ENCODE data around the gene COL16A1.

COL16A1 gene

DNA sequence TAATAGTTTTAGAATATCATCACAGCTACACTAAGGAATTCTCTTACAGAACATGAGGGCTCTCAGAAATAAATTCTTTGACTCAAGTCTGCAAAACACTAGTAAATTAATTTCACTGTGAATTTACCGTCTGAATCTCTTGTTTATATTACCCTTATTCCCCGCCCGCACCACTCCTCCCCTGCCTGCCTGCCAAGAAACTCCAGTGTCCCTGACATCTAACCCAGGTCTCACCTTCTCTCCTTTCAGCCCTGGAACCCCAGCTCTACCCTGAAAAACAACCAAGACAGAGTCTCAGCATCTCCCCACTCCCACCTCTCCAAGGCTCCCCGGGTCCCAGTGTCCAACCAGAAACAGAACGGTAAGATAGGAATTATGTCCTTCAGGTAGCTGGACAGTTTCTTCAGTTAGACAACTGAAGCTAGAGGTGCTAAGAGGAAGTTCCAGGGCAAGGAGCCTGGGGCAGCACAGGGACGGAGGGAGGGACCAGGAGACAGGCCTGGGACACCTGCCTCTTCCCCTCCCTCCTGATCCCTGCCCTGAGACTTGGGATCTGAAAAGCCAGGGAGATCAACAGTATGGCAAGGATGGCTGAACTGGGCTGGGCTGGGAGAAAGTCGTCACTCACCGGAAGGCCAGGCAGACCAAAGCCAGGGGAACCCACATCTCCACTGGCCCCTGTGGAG lies 15.4 kb downstream of the COL16A1 start:
- no peak for DNase-seq (ENCODE audit: low read depth in 2 of 3, low spot score in 2 of 3)

DNA sequence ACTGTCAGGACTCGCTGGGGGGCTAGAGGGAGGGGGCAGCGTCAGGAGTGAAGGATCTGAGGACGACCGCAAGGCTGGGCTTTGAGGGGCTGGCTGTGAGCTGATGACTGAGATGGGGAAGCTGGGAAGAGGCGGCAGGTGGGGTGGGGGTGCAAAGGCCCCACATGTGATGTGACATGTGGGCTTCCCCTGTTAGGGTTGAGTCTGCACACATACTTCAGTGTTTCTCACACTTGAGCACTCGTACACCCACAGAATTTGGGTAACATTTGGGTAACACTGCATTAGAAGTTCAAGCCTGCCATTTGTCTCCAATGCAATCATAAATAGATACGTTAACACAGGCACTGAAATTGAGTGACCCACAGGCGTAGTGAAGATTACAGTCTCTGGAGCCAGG lies 16.2 kb downstream of the COL16A1 start:
- DNase-seq (ENCODE audit: low read depth in 2 of 3, low spot score in 2 of 3): no peak

DNA sequence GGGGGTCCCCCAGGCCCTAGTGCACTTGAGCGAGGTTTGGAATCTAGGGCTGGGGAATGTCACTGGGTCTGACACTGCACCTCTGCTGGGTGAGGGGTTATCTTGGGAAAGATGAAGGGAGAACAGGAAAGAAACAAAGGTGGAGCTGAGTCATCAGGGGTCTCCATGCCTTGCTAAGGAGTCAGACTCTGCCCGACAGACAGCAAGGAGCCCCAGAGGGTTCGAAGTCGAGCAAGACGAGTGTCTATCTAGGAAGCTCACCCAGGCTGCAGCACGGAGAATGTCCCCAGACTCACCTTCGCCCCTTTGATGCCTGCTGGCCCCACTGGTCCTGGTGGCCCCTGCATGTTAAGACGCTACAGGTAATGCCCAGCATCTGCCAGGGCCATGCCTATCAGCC lies 18.0 kb downstream of the COL16A1 start:
- DNase-seq (ENCODE audit: low read depth in 2 of 3, low spot score in 2 of 3): no peak

DNA sequence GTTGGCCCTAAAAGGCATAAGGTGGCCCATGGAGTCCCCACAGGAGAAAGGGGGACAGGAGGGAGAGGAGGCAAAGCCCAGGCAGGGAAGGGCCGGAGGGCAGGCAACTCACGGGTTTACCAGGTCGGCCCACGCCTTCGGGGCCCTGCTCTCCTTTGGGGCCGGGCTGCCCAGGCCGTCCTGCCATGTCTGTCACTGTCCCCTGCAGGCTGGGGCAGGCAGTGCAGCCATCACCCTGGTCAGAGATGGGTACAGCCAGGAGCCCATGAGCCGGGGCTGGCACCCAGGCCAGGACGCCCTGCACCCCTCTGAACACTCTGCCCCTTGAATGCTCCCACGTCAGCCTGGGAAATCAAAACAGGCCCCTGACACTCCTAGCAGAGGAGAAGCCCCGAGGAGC lies 19.8 kb downstream of the COL16A1 start:
- DNase-seq (ENCODE audit: low read depth in 2 of 3, low spot score in 2 of 3): no peak

DNA sequence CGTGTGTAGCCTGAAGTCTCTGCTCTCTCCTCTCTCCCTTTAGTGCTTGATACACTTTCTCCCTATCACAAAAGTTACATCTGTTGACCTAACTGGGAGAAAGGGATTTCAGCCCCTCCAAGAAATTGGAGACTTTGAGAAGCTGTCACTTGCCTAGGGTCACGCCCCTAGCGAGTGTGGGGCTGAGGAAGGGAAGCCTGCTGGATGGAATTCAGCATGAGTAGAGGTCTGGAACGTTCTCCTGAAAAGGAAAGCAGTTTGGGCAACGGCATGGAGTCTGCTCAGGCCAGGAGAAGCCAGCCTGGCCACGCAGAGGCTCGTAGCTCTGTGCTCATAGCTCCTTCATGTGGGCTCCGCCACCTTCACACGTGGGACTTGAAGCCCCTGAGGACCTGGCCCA lies 22.4 kb downstream of the COL16A1 start:
- no peak for DNase-seq (ENCODE audit: low read depth in 2 of 3, low spot score in 2 of 3)

DNA sequence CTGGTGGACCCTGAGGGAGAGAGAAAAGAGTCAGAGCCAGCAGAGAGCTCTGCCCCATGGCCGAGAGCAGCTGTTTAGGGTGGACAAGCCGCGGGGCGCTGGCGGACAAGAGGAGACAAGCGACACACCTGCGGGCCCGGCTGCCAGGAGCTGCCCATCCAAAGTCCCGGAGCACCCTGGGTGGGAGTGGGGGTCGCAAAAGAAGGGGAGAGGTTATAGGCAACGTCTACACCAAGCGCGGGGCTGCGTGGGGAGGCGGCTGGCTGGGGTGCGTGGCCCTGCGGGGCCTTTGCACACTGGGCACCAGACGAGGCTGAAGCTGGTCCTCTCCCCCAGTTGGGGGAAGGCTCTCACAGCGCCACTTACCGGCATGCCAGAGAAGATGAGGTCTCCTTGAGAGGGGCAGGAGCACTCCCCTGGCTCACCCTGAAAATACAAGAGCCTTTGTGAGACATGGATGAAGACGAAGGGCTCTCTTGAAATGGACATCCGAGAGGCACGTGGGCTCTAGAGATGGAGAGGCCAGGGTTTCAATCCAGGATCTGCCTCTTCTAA lies 24.1 kb downstream of the COL16A1 start:
- no peak for DNase-seq (ENCODE audit: low read depth in 2 of 3, low spot score in 2 of 3)

DNA sequence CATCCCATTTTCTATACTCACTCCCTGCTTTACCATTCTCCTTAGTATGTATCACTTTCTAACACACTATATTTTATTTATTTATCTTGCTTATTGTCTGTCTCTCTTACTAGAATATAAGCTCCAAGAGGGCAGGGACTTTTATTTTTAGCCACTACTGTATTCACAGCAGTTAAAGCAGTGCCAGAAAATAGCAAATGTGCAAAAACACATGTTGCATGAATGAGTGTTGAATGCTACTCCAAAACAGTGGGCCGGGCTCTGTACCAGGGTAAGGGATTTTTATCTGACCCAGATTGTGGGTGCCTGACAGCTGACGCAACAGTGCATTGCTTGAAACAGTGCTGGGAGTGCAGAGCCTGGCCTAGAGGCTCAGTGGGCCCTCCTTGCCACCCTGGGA lies 24.7 kb downstream of the COL16A1 start:
- no peak for DNase-seq (ENCODE audit: low read depth in 2 of 3, low spot score in 2 of 3)

DNA sequence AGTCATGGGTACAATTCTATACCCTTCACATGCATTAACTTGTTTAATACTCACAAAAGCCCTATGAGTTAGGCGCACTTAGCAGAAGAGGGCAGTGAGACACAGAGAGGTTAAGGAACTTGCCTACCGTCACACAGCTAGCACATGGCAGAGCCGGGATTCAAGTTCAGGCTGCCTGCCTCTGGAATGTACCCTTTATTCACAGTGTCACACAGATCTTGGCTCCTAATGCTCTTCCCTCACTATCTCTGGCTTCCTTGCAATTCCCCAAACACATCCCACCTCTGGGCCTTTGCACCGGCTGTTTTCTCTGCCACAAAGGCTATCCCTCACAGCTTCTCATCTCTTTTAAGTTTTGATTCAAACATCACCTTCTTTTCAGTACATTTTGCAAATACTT lies 25.1 kb downstream of the COL16A1 start:
- DNase-seq (ENCODE audit: low read depth in 2 of 3, low spot score in 2 of 3): no peak

DNA sequence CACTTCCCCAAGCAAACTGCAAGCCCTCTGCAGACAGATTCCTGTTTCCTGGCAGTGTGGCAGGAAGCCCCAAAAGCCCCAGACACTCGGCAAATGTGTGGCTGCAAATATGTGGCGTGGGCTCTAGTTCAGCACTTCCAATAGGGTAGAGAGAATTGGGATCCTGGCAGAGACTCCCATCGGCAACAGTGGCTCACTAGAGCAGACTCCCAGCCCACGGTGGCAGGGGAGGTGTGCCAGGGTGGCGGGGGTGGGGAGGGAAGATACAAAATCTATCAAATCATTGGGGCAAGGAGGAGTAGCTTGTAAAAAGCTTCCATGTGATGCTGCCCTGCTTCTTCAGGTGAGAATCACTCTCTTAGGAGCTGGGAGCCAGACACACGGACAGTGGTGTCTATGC lies 25.9 kb downstream of the COL16A1 start:
- DNase-seq (ENCODE audit: low read depth in 2 of 3, low spot score in 2 of 3): no peak

DNA sequence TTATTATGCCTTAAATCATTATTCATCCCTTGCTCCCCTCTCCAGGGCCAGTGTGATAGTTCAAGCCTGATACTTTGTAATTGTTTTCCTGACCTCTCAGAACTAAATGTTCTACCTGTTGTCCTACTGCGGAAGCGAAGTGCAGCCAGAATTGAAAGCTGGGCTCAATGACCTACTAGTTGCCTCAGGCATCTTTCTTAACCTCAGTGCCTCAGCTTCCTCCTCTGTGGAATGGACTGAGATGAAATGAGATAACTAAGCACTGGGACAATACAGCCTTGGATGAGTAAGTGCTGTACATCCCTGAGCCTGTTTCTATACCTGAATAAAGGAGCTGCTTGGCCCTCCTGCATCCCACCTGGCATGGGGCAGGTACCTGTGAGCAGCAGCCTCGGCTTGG lies 26.4 kb downstream of the COL16A1 start:
- DNase-seq (ENCODE audit: low read depth in 2 of 3, low spot score in 2 of 3): no peak

DNA sequence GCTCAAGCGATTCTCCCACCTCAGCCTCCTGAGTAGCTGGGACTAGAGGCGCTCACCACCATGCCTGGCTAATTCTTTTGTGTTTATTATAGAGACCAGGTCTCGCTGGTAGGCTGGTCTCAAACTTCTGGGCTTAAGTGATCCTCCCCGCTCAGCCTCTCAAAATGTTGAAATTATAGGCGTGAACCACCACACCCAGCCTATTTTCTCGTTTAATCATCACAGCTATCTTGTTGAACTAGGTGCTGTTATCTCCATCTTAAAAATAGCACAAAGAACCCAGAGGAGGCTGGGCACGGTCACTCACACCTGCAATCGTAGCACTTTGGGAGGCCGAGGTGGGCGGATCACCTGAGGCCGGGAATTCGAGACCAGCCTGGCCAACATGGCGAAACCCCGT lies 28.1 kb downstream of the COL16A1 start:
- DNase-seq (ENCODE audit: low read depth in 2 of 3, low spot score in 2 of 3): no peak

DNA sequence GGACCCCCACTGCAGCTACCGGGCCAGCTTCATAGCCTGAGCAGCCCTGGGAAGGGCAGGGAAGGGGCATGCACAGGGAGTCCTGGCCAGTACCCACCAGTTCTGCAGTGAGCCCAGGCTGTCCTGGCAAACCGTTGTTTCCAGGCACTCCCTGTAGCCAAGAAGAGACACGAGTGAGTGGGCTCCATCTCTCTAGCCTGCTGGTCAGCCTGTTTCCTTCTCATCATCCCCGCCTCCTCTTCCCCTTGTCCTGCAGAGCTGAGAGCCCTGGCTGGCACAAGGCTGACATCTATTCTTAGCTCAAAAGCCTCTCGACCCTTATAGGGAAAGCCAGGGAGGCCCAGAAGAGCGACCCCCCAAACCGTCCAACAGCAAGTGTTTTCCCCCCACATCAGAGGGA lies 28.7 kb downstream of the COL16A1 start:
- DNase-seq (ENCODE audit: low read depth in 2 of 3, low spot score in 2 of 3): no peak

DNA sequence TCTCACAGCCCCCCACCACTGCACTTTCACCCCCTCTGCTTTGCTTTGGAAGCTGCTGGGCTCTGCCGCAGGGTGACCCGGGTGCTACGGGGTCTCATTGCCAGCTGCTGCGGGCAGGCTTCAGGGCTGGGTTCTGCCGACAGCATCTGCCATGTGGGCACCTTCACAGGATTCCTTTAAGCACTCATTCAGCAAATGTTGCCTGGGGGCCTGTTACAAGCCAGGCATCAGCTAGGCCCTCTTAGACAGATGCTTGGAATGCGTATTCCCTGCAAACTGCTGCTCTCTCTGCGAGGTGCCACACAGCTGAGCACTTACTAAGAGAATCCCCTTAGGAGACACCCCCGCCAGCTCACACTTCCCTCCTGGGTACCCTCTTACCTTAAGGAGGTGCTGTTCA lies 29.2 kb downstream of the COL16A1 start:
- DNase-seq (ENCODE audit: low read depth in 2 of 3, low spot score in 2 of 3): no peak

DNA sequence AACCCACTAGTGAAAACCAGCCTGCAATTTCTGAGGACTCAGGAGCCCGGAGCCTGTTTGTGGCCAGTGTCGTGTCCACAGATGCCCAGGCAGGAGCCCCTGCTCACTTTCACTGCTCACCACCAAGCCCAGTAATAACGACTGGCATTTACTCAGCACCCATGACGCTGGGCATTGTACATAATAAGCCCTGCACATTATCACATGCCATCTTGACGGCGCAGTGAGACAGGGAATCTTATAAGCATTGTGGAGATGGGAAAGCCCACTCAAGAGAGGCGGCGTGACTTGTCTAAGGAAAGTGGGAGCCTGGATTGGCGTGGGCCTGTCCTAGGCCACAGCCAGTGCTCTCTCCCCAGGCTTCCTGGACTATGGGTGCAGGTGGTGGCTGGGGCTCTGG lies 30.4 kb downstream of the COL16A1 start:
- DNase-seq (ENCODE audit: low read depth in 2 of 3, low spot score in 2 of 3): no peak

DNA sequence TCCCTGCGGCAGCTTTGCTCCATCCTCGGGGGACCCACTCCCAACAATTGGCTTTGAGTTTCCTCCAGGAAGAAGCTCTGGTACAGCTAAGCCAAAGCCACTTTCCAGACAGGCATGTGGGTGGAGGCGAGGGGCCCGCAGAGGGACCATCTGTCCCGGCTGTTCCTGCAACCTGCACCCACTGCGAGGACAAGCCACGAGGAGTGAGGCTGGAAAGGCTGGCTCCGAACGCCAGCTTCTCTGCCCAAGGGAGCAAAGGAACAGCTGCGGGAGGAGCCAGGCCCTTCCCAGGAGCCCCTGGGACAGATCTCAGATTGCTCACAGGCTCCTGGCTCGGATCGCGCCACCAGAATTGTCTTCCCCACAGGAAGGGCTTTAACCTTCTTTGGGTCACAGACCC lies 30.8 kb downstream of the COL16A1 start:
- DNase-seq (ENCODE audit: low read depth in 2 of 3, low spot score in 2 of 3): no peak

DNA sequence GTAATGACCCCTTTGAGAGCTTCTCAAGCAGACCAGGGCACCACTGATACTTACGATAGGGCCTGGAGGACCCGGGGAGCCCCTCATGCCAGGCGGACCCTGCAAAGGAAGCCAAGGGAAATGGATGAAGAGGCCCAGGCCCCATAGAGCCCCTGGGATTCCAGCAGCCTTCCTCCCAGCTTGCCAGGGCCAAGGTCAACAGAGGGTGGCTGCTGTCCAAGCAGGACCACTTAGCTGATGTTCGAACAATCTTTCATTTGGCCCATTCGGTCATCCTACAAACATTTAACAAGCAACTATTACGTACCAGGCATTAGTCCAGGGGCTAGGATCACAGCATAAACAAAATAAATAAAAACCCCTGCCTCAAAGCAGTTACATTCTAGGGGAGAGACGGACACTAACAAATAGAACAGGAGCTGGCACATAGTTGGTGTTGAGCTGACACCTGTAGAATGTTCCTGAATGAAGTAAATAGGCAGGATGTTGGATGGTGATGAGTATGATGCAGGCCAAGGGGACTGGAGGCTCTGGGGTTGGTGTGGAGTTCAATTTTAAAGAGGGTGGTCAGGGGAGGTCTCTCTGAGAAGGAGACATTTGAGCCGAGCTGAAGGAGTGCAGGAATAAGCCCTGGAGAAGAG lies 32.1 kb downstream of the COL16A1 start:
- no peak for DNase-seq (ENCODE audit: low read depth in 2 of 3, low spot score in 2 of 3)

DNA sequence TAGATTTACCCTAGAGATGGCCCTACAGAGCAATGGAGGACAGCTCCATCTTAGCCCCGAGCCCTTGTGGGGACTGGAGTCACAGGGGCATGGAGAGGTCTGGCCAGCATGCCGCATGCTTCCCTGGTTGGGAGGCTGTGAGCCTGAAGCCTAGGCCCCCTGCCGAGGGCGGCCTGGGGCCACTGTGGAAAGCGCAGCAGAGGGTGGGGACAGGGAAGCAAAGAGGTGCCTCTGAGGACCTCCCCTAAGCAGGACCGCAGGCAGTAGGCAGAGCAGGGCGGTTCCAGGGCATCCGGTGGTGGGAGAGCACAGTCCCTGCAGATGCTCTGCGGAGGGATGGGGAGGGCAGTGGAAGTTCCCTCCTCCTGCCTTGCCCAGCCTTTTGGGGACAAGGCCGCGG lies 32.7 kb downstream of the COL16A1 start:
- DNase-seq (ENCODE audit: low read depth in 2 of 3, low spot score in 2 of 3): no peak

DNA sequence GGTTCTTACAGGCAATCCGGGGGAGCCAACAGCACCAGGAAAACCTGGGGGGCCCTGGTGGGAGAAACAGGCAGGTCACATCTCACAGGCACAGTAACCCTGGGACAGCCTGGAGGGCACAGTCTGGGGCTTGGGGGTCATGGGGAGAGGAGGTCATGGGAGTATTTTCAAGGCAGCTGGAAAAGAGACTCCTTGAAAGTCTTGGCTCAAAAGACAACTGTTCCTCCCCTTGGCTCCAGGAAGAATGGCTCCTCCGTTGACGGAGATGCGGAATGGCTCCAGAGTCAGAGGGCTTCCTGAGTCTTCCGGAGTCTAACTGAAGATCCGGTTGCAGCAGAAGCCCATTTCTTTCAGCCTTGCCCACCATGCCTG lies 33.2 kb downstream of the COL16A1 start:
- DNase-seq (ENCODE audit: low read depth in 2 of 3, low spot score in 2 of 3): no peak

DNA sequence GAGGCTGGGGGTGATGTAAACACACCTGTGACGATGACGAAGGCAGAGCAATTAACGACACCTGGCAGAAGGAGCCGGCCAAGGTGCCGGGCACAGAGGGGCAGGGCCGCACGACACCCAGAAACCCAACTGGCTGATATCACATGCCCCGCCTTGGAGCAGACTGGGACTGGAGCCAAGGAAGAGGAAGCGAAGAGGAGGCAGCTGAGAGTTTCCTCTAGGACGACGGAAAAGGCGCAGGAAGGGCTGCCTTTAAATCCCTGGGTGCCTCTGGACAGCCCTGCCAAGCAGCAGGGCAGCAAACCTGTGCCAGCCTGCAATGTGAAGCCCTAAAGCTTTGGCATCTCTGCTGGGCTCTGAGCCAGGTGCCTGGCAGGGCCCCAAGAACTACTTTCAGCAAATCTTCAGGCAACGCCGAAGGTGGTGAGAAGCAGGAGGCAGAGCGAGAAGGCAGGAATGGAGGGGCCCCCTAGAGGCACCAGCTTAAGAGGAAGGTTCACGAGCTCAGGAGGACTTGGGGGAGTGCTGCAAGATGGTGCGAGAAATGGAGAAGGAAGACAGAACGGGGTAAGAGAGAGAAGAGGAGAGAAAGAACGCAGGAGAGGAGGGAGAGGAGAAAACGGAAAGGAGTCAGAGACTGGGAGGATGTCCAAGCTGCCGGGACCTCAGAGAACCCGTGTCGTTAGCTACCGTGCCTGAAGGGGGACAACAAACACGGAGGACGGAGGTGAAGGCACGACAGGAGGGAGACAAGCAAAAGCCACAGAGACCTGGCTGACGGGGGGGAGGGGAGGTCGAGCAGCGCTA lies 33.8 kb downstream of the COL16A1 start:
- no peak for DNase-seq (ENCODE audit: low read depth in 2 of 3, low spot score in 2 of 3)

DNA sequence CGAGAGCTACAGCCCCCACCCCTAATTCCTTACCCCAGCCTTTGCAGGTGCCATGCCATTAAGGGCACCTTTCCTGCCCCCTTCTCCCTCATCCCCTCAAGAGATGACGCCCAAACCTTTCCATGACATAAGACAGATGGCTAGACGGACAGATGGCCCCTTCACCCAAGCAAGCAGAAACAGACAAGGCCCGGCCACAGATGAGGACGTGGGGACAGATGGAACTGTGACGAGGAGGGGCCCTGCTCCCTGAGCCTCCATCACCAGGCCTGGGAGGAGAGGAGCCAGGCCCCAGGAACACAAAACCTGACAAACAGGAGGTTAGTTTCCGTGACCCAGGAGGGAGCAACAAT lies 34.4 kb downstream of the COL16A1 start:
- DNase-seq (ENCODE audit: low read depth in 2 of 3, low spot score in 2 of 3): no peak

DNA sequence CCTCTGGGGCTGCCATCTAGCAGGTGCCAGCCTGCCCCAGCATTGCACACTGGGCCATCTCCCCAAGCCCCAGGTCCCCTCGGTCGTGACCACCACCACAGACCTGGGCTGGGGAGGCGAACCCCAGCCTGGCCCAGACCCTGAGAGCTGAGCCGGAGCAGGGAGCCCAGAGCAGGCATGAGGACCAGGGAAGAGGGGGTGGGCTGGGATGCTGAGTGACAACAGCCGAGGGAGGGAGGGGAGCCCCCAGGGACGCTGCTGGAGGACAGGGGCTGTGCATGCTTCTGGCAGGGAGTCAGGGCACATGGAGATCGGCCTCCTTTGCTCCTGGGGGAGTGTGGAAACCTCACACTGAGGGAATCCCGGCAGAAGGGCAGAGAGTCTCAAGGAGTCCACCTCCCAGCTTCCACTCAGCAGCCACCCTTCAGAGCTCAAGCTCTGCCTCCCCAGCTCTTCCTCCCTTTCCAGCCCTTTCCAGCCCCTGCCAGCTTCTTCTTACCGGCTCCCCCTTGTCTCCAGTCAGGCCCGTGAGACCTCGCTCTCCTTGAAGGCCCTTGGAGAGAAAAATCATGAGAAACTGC lies 35.4 kb downstream of the COL16A1 start:
- DNase-seq (ENCODE audit: low read depth in 2 of 3, low spot score in 2 of 3): no peak
